Endometrium (tissue), 2 donors: ENCODE data around the gene PDE4D.

Experiments used
- FAIRE-seq: peaks from 2 replicates; lab custom pipeline; 2012; peaks lifted over from hg19 to GRCh38; lab: Jason Lieb, UNC
- donor health status: control.
- donor health status: control.

PDE4D gene

DNA sequence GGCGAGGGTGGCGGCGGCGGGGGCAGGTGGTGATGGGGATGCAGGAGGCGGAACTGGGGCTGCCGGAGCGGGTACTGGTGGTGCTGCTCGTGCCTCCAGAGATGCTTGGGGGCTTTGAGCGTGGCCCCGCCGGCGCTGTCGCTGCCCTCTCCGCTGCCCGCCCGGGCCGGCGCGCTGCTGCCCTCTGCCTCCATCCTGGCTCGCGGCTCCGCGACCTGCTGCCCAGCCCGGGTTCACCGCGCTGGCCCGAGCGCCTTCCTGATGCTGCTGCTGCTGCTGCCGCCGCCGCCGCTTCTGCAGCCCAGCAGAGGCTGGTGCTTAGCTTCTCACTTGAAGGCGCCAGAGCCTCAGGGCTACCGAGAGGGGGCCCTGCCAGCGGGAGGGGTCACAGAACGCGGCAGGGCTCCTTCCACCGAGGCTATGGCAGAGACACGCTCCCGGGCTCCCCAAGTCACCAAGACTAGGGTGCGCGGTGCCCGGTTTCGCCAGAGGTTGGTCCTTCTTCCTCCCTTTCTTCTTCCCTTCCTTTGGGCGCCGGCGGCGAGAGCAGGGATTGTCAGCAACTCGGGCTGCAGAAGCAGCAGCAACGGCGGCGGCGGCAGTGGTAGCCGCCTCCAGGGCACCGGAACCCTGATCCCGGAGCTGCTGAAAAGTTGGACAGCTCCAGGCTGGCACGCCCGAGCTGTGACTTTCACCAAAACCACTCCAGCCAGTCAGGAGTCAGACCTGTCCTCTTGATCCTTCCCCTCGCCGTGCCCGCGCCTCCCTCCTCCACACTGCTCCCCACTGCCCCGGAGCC lies at the start of gene PDE4D:
Gene PDE4D, minus strand, starts transcription at position 298 of the 799 bp plus-strand sequence.
- no peak for FAIRE-seq

DNA sequence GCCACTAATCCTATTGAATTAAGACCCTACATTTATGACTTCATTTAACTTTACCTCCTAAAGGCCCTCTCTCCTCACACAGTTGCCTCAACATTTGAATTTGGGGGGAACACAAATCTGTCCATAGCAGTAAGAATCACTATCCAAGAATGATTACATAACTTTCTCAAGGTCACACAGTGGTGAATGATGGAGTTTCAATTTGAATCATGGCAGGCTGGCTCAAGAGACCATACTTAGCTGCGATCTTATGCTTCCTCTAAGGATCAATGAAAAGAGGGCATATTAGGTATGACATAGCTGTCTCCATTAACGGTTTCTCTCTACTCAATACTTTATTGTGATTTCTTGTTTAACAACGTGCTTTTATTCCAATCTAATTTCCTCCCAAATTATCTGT lies 44.1 kb upstream of the PDE4D start:
- no peak for FAIRE-seq

DNA sequence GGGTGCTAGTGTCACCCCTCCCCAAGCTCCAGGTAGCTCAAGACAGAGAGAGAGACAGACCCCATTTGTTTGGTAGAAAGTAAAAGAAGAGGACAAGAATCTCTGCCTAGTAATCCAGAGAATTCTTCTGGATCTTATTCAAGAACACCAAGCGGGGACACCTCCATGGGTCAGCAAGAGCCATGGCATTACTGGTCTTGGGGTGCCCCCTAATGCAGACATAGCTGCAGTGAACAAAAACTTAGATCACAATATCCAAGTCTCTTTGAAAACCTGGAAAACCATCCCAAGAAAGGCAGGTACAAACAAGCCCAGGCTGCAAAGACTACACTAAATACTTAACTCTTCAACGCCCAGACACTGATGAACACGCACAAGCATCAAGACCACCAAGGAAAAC lies 29.9 kb upstream of the PDE4D start:
- FAIRE-seq, result no peak

DNA sequence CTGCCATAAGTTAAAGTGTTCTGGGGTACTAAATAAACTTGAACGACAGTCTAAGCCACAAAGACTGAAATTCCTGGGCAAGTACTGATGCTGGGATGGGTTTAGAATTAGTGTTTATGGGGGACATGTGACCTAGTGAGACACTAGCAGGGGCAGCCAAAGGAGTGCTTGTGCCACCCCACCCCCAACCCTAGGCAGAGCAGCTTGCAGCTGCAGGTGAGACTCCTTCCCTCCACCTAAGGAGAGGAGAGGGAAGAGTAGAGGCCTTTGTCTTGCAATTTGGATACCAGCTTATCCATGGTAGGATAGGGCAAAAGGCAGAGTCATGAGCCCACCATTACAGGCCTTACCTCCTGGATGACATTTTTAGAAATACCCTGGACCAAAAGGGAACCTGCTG lies 28.7 kb upstream of the PDE4D start:
- FAIRE-seq, result no peak

DNA sequence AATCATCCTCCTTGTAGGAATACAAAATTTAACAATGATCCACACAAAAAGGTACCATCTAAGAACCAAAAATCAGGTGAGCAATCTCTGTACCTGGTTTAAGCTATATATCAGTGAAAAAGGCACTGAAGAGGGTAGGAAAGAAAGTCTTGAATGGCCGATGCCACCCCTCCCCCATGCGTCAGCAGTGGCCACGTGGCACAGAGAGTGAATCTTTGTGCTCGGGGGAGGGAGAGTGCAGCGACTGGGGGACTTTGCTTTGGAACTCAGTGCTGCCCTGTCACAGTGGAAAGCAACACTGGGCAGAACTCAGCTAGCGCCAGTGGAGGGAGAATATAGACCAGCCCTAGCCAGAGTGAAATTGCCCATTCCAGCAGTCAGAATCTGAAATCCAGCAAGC lies 28.3 kb upstream of the PDE4D start:
- FAIRE-seq, result no peak

DNA sequence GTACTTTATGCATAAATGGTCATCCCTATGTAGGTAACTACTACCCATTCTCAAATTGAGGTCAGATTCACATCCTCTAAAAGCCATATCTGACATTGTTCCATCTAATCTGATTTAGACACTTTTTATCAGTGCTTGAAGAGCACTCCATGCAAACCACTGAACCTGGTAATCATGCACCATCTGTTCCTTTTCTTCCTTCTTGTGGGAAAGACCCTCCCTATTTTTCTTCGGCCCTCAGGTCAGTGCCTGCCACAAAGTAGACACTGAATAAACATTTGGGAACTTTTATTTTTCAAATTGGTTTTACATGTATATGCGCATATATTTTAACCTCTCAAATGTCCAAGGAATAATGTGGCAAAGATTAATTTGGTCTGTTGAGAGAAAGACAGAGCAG lies 26.0 kb upstream of the PDE4D start:
- no peak for FAIRE-seq

DNA sequence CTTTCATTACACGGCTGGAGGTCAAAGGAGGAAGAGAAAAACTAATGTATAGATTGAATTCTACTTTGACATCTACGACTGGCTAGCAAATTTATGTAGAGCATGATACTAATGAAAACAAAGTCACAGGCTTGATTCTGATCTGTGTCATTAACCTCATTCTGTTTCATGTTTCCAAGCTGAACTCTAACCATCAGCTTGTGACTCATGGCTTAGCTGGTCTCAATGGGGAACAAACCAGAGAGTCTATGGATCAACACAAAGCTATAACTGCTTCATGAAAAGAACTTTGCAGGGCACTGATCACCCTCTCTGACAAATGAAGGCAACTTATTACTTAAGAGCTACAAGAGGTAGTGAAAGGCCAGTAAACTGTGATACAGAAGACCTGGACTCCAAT lies 23.6 kb upstream of the PDE4D start:
- no peak for FAIRE-seq

DNA sequence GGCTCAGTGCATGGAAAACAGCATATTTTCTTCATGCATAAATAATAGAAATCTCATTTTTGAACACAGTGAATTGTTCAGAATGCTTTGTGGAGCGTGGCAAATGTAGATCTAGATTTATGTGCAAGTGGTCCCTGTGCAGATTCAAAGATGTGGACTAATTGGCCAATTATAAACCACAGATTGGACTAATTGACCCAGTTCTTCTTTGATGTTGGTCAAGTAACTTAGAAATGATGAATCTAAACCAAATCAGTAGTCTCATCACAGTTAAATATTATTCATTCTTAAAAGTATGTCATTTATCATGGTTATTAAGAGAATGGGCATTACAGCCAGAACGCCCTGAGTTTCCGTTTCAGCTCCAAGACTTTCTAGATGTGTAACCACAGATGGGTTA lies 11.7 kb upstream of the PDE4D start:
- no peak for FAIRE-seq

DNA sequence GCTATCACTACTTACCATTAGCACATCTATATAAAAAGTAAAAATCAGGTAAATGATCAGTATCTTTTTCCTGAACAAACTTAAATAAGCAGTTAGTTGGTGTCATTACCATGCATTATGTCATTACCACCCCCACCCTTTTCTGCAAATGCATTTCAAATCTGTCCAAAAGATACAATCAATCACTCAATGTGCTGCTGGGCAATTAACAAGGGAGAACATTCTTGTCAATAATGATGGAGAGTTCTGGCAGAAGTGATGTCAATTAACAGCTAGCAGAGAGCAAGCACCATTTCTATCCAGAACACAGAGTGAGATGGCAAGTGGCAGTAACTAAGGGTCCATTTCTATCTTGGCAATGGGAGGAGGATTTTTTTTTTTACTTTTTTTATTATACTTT lies 3.5 kb upstream of the PDE4D start:
- no peak for FAIRE-seq

DNA sequence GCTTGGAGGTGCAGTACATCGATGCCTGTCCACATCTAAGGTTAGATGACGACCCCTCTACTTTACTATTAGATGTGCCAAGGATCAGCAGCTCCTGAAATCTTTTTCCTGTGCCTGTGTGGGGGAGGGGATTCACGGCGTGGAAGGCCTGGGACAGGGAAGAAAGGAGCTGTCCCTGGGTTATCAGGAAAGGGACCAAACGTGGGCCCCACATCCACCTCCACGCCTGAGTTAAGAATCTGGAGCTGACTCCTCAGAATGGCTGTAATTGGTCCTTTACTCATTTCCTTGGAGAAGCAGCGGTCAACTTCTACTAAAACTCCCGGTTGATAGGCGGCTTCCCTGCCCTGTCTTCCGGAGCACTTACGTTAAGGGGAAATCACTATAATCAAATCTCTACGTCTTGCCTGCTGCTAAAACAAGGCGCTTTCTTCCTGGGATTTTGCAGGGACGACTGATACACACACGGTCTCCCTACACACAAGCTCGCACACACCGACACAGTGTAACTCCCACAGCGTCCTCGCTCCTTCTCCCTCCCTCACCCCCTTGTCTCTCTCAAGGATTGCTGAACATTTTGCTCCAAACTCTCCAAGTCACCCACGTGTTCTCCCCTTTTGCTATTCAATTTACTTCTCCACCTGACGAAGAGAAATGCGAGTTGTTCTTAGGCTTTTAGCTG lies 1.4 kb downstream of the PDE4D start:
- FAIRE-seq, result no peak

DNA sequence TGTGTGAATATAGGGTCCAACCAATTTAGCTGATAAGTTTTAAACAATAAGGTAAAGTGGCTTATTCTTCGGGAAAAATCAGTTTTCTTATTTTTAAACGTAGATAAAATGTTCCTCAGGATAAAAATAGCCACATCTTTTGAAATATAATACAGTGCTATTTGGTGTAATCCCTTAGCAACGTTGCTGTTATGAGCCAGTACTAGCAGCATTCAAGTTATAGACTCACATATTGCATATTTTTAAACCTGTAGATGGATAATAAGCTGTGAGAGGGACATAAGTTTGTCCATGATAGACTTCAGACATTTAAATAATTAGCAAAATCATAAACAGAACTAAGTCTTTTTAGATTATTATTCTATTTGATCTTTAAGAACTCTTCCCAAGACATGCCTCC lies 6.3 kb downstream of the PDE4D start:
- FAIRE-seq, result no peak

DNA sequence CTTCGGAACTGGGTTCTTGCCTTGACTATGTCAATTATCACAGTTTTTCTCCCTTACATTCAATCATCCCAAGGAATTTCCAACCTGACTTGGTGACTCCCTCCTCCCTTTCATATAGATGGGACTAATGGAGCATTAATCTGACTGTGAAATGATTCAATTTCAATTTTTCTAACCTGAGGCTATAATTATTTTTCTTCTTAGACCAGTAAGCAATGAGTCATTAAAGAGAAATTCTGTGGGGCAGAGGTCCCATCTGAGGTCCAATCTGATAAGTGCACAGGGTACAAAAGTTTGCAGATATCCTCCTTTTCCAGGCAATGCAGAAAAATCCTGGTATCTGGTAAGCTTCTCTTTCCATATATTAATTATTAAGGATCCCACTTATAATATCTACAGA lies 18.9 kb downstream of the PDE4D start:
- FAIRE-seq, result no peak

DNA sequence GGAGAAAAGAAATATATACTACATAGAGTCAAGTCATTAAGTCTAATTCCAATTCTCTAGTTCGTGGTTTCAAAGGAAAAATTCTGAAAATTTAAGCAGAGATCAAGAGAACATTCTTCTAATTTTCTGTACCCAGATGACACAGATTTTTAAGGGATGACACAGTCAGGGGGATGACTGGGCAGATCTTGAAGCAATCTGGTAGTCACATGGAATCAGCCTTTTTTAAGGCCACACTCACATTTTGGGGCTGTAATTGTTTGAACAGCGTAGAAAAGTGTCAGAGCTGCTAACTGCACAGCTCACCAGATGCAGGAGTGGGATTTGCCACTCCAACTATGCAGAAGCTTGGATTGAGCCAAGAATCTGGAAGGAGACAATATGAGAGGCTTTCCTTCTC lies 20.4 kb downstream of the PDE4D start:
- FAIRE-seq, result no peak

DNA sequence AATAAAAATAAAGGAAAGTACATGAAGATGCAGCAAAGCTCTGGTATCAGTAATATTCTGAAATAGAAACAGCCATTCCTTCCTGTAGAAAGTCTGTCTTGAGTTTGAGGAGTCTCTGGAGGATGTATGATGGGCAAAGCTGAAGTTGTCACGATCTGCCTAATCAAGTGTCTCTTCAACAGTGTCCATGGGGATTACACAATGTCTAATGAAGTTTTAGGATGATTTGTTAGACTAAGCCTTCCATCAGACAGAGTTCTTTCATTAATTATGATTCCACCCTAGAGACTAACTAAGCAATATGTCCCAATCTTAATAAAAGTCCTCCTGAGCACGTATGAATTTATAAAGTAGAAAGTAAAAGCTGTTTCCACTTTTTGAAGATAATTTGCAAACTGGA lies 26.9 kb downstream of the PDE4D start:
- FAIRE-seq, result no peak

DNA sequence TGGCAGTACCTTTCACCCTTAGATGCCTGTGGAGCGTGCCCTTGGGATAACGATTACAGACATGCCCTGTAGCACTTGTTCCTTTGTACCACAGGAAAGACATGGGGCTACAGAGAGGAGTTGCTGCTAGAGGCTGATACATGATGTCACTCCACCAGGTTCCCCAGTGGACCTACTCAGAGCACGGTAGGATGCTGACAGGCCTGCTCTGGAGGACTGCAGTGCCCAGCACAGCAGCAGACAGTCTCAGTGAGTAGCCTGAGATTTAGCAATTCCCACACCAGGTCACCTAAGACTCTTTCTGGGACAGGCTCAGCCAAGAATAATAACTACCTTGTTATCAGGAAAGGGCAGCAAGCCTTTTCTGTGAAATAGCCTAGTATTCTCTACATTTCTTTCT lies 28.8 kb downstream of the PDE4D start:
- no peak for FAIRE-seq

DNA sequence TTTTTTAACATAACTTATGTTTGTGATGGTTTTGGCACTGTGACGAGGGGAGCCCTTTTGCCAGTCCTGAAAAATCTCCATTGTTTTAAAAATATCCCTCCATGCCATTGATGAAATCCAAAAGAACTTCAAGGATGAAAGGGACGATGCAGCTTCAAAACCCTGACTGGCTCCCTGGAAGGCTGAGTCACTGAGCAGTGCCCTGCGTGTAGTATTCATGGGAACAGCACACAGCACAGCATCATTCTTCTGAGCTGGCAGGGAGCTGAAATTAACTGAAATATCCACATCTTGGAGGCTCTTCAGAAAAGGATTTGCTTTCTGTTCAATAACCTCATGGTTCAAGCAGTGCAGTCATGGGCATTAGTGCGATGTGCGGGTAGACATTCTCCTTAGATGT lies 29.7 kb downstream of the PDE4D start:
- FAIRE-seq, result no peak

DNA sequence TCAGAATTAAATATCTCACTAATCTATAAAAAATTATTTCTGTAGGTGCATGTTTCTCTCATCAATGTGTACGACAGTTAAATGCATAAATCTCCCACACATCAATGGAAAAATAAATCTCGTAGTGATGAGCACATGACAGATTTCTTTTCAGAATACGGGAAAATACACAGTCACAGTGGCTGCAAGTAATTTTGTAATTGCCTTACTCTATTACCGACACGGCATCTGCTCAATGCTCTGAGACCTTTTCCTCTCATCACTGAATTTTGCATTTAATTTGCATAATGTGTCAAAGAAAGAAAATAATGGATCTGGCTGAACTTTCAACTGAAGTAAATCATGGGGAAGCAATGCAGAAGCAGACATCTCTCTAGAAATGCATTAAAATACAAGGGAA lies 37.2 kb downstream of the PDE4D start:
- no peak for FAIRE-seq

DNA sequence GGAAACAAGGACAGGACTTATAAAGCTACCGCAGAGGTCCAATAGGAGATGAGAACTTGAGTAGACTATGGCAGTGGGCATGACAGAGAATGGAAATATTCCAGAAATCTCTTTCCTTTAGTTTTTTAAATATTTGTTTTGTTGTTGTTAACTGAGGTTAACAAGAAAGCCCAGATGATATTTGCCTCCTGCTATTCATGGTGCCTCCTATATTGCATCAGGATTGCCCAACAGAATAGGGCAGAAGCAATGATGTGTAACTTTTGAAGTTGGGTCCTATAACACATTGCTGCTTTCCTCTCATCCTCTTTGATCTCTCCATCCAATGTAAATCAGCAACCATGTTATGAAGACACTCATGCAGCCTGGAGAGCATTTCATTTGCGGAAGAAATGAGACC lies 42.8 kb downstream of the PDE4D start:
- FAIRE-seq, result no peak

DNA sequence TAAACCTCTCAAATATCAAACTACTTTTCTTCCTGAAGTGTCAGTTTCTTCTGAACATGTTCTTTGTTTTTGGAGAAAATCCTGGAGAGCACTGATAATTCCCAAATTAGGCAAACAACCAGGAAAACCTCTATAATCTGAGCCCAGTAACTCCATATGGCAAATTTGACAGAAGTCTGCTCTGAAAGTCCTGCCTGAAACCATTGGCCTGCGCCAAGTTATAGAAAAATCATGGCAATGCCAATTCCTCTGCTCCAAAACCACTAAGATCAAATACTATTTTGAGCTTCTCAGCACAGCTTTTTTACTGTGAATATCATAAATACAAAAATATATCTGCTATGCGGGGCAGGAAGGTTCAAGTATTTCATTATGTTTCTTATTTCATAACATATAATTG lies 45.9 kb downstream of the PDE4D start:
- no peak for FAIRE-seq

DNA sequence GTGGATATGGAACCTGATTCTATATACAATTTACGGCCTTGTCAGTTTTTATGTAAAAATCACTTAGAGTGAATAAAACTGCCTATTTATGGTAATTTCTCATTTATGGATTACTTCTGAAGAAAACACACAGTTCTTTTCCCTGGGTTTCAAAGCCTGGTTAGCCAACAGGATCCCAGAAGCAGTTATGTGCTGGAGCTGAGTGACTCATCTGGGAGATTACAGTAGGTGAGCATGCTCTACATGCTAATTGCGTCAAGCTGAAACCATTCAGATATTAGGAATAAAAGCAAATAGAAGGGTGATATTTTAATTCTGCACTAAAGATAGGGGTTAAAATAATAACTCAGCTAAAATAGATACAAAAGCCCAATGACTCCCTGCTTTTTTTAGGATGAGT lies 47.8 kb downstream of the PDE4D start:
- no peak for FAIRE-seq

DNA sequence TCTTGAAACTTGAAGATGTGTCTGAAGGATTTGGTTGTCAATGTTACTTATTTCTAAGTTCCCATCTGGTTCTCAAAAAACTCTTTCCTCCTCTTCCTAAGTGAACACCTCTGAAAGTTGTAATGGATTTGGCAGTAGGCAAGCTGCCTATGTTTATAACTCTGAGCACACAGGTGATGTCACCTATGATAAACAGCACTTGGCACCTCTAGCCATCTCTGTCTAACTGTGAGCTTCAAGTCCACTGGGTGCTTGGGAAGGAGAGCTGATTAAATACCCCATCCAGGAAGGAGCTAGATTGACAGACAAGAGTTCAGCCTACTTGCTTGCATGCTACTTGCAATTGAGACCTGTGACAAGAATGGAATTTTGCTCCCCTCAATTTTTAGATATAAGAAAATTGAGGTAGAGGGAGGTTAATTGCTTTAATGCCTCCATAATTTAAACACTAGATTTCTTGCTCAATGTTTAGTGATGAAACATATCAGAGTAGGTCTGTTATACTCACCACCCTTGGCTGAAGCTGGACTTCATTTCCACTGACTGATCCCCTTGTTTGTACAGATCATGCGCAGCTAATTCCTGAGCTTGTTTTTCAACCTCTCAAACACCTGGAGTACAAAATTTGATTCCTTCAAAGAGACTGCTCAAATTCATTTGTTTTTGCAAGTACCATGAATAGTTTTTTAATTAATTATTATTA lies 49.9 kb downstream of the PDE4D start:
- no peak for FAIRE-seq

DNA sequence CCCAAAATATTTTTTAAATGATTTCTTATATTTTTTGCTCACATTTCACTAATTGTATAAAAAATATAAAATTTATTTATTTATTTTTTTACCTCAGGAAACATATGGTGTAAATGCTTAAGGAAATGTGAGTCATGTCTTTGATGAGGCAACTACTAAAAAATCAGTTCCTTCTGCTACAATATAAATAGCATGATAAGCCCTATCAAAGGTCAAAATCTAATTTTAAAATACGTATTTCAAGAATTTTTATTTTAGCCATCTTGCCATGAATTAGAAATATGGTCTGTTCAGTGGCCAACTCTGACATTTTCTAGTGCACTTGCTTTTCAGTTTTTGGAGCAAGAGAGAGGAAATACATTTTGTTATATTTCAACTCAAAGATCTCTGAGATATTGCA lies 50.5 kb downstream of the PDE4D start:
- peak; percentile 71 for FAIRE-seq

DNA sequence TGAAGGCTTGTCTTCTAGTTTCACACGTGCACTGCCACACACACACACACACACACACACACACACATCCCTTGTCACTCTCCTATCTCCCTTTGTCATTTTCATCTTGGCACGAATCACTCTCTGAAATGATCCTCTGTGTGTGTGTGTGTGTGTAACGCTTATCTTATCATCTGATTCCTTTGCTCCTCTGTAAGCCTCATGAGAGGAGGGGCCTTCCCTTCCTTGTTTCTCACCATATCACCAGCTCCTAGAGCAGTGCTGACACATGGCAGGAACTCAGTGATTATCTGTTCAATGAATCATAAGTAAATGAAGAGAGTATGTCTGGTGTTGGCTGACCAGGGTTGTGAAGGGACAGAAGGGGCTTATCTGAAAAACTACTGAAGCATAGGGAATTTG lies 53.3 kb downstream of the PDE4D start:
- no peak for FAIRE-seq
